NCI-H345 treated with DMSO at 0.1 percent for 48 hours (cell line): Measurements from ENCODE around the gene OR10G2.

Source experiments
- DNase-seq: peaks from one replicate; lab custom pipeline; 2025; ENCODE audit not compliant: unreplicated experiment; lab: John Stamatoyannopoulos, UW

The OR10G2 gene

DNA sequence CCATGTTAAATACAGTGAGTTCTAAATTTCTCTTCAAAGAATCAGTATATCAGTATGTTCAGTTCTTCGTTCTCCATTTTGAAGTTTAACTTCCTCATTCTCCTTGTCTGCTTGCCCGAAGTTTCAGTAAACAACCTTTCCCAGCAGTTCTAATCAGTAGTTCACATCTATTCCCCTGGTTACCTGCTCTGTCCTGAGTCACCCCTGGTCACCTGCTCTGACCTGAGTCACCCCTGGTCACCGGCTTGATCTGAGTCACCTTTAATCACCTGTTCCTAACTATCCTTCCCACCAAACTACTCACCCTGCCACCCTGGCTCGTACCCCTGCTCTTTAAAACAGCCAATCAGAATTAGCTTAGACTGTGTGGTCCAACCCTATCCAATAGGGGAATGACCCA is 45.4 kb downstream of the OR10G2 start:
- no peak for DNase-seq
